ENCODE results near the gene OR6X1. TPM values are rescaled to one million over a fixed set of nuclear protein-coding genes. Genes with fewer than 3 reads are reported as not detected.

OR6X1 gene
- total and polyA plus RNA-seq, 7 donors = not detected

Small RNA genes within 50 kb of the gene (small RNA-seq; reads per million reads assigned to genes)
- gene RNU1-21P = 0 to 0.06 (median 0) reads per million in 3 donors

Other genes with a start within 250 kb of the OR6X1 start
- gene SCN3B, start 99.9 kb downstream of the OR6X1 start, total RNA-seq = 1 to 10 TPM; 2.0 to 3.0 (median 2.6) TPM
- gene SCN3B, start 99.9 kb downstream of the OR6X1 start, polyA plus RNA-seq = 1 to 10 TPM in 1 of 3 donors, under 1 TPM in 1, not detected in 1; 0.60 to 1.5 TPM
- gene ZNF202, start 12.9 kb downstream of the OR6X1 start, total RNA-seq = 1 to 10 TPM; 6.1 to 7.1 (median 6.7) TPM
- 1 to 10 TPM; 1.2 to 8.1 (median 2.8) TPM for gene ZNF202, start 12.9 kb downstream of the OR6X1 start, polyA plus RNA-seq
- gene OR6M1, start 51.8 kb upstream of the OR6X1 start, total RNA-seq = not detected
- not detected for gene OR6M1, start 51.8 kb upstream of the OR6X1 start, polyA plus RNA-seq
- not detected for gene TMEM225, start 131.2 kb upstream of the OR6X1 start, total RNA-seq
- not detected for gene TMEM225, start 131.2 kb upstream of the OR6X1 start, polyA plus RNA-seq
- not detected for gene OR8D4, start 147.6 kb upstream of the OR6X1 start, total RNA-seq
- under 1 TPM in 1 of 3 donors, not detected in 2; 0.03 TPM for gene OR8D4, start 147.6 kb upstream of the OR6X1 start, polyA plus RNA-seq
- gene OR4D5, start 185.1 kb upstream of the OR6X1 start, total RNA-seq = not detected
- not detected for gene OR4D5, start 185.1 kb upstream of the OR6X1 start, polyA plus RNA-seq
- gene OR6T1, start 189.3 kb upstream of the OR6X1 start, total RNA-seq = not detected
- gene OR6T1, start 189.3 kb upstream of the OR6X1 start, polyA plus RNA-seq = not detected
- not detected for gene OR10S1, start 223.3 kb upstream of the OR6X1 start, total RNA-seq
- not detected for gene OR10S1, start 223.3 kb upstream of the OR6X1 start, polyA plus RNA-seq
- not detected for gene OR10G6, start 240.6 kb upstream of the OR6X1 start, total RNA-seq
- gene OR10G6, start 240.6 kb upstream of the OR6X1 start, polyA plus RNA-seq = not detected

Data from sigmoid colon (tissue), 7 donors.